ENCODE results near the gene ATF4. TPM values are rescaled to one million over a fixed set of nuclear protein-coding genes. Genes with fewer than 3 reads are reported as not detected.

ATF4 gene
- total RNA-seq, 1 experiment from 2014 or later = 177 TPM

DNA sequence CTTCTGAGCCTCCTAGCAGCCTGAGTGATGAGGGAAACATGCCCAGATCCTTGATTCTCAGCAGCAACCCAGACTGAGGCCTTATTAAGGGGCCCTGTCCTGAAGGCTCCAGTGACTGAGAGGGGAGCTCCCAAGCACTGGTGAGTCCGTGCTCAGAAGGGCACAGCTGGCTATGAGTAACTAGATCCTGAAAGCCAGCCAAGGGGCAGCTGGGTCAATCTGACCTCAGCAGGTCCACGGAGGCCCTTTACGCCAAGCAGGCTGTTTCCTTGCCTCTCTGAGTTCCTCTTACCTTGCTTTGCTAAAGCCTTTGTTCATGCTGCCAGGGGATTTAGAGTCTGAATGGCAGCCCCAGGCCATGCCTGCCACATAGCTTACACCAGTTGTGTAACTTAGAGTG is 37.6 kb upstream of the ATF4 start:
- in situ Hi-C loops (cut with HindIII; ENCODE audit: low pct_unique_long_range_greater_than_20kb, low sequenced_read_pairs) = no loop called here
- CTCF ChIA-PET = no interaction called here

DNA sequence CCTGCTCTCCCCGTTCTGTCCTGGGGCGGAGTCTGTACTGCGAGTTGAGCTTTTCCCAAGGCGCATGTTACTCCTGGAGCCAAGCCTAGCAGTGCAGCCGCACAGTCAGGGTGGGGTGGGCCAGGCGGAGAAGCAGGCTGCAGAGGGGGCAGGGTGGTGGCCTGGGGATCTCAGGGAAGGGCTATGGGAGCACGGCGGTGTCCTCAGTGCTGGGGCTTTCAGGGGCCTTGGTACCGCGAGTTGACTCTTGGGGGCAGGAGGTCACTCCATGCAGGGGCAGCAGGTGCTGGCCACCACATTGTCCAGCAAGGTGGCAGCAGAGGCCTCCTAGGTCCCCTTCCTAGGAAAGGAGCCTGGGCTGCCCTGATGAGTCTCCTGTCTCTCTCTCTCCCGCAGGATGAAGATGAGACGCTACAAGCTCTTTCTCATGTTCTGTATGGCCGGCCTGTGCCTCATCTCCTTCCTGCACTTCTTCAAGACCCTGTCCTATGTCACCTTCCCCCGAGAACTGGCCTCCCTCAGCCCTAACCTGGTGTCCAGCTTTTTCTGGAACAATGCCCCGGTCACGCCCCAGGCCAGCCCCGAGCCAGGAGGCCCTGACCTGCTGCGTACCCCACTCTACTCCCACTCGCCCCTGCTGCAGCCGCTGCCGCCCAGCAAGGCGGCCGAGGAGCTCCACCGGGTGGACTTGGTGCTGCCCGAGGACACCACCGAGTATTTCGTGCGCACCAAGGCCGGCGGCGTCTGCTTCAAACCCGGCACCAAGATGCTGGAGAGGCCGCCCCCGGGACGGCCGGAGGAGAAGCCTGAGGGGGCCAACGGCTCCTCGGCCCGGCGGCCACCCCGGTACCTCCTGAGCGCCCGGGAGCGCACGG is 33.2 kb upstream of the ATF4 start:
- DNase-seq (ENCODE audit: low read depth, low spot score) (no peak), ATAC-seq (no peak)
- no TSS peak for BruUV-seq (replicated peaks)
- no peaks in the 10 kb centered on the region for H3K4me1 ChIP-seq (ENCODE audit: control insufficient read depth, insufficient read depth, low read length)
- POLR2A ChIA-PET = no interaction called here
- H3K27me3 ChIP-seq (ENCODE audit: control insufficient read depth, insufficient read depth, low read length) = no peaks in the 10 kb centered on the region
- in situ Hi-C loops (cut with HindIII; ENCODE audit: low pct_unique_long_range_greater_than_20kb, low sequenced_read_pairs) (no loop called here), intact Hi-C loops (cut with micrococcal nuclease; ENCODE audit: unreplicated experiment) (no loop called here)
- no peak overlapping the region for H3K27ac ChIP-seq (ENCODE audit: low read length)
- H3K4me3 ChIP-seq (ENCODE audit: low read depth in 2 of 2, low read length in 2 of 2) = no peak overlapping the region
- H3K9me3 ChIP-seq (ENCODE audit: control insufficient read depth, insufficient read depth, low read depth, low read length) = no peaks in the 10 kb centered on the region
- H3K36me3 ChIP-seq (ENCODE audit: control insufficient read depth, insufficient read depth, low read length) = no peaks in the 10 kb centered on the region
- TF ChIP-seq SIN3A (IDR thresholded peaks at IDR 0.05; ENCODE audit: borderline replicate concordance, insufficient read depth, low read depth, low read length) (no peak), TCF7L2 (IDR thresholded peaks at IDR 0.05; ENCODE audit: low read depth, low read length) (no peak), POLR2AphosphoS5 (IDR thresholded peaks at IDR 0.05; ENCODE audit: low read depth, low read length) (no peak)
- TF ChIP-seq, protein P1, sequence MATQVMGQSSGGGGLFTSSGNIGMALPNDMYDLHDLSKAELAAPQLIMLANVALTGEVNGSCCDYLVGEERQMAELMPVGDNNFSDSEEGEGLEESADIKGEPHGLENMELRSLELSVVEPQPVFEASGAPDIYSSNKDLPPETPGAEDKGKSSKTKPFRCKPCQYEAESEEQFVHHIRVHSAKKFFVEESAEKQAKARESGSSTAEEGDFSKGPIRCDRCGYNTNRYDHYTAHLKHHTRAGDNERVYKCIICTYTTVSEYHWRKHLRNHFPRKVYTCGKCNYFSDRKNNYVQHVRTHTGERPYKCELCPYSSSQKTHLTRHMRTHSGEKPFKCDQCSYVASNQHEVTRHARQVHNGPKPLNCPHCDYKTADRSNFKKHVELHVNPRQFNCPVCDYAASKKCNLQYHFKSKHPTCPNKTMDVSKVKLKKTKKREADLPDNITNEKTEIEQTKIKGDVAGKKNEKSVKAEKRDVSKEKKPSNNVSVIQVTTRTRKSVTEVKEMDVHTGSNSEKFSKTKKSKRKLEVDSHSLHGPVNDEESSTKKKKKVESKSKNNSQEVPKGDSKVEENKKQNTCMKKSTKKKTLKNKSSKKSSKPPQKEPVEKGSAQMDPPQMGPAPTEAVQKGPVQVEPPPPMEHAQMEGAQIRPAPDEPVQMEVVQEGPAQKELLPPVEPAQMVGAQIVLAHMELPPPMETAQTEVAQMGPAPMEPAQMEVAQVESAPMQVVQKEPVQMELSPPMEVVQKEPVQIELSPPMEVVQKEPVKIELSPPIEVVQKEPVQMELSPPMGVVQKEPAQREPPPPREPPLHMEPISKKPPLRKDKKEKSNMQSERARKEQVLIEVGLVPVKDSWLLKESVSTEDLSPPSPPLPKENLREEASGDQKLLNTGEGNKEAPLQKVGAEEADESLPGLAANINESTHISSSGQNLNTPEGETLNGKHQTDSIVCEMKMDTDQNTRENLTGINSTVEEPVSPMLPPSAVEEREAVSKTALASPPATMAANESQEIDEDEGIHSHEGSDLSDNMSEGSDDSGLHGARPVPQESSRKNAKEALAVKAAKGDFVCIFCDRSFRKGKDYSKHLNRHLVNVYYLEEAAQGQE (IDR thresholded peaks at IDR 0.05; ENCODE audit: insufficient read depth in 1 of 2, low read depth in 2 of 2, low read length in 1 of 2) = no peak
- CTCF ChIA-PET = no interaction called here

More for the DNA sequence above, 37.6 kb upstream of the ATF4 start:
- BruUV-seq (replicated peaks) = no TSS peak
- Histone ChIP-seq H3K4me3 (ENCODE audit: low read depth in 2 of 2, low read length in 2 of 2) (no peak overlapping the region), H3K27ac (ENCODE audit: low read length) (no peak overlapping the region), H3K9me3 (ENCODE audit: control insufficient read depth, insufficient read depth, low read depth, low read length) (no peaks in the 10 kb centered on the region), H3K4me1 (ENCODE audit: control insufficient read depth, insufficient read depth, low read length) (no peaks in the 10 kb centered on the region), H3K36me3 (ENCODE audit: control insufficient read depth, insufficient read depth, low read length) (no peaks in the 10 kb centered on the region), H3K27me3 (ENCODE audit: control insufficient read depth, insufficient read depth, low read length) (no peaks in the 10 kb centered on the region)
- ATAC-seq (no peak), DNase-seq (ENCODE audit: low read depth, low spot score) (no peak)
- POLR2A ChIA-PET = no interaction called here
- TF ChIP-seq, protein P2, sequence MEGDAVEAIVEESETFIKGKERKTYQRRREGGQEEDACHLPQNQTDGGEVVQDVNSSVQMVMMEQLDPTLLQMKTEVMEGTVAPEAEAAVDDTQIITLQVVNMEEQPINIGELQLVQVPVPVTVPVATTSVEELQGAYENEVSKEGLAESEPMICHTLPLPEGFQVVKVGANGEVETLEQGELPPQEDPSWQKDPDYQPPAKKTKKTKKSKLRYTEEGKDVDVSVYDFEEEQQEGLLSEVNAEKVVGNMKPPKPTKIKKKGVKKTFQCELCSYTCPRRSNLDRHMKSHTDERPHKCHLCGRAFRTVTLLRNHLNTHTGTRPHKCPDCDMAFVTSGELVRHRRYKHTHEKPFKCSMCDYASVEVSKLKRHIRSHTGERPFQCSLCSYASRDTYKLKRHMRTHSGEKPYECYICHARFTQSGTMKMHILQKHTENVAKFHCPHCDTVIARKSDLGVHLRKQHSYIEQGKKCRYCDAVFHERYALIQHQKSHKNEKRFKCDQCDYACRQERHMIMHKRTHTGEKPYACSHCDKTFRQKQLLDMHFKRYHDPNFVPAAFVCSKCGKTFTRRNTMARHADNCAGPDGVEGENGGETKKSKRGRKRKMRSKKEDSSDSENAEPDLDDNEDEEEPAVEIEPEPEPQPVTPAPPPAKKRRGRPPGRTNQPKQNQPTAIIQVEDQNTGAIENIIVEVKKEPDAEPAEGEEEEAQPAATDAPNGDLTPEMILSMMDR (IDR thresholded peaks at IDR 0.05) = no peak
- no peak for TF ChIP-seq SIN3A (IDR thresholded peaks at IDR 0.05; ENCODE audit: borderline replicate concordance, insufficient read depth, low read depth, low read length)
- no peak for TF ChIP-seq POLR2AphosphoS5 (IDR thresholded peaks at IDR 0.05; ENCODE audit: low read depth, low read length)
- TF ChIP-seq, protein P1 (IDR thresholded peaks at IDR 0.05; ENCODE audit: insufficient read depth in 1 of 2, low read depth in 2 of 2, low read length in 1 of 2) = no peak
- TF ChIP-seq TCF7L2 (IDR thresholded peaks at IDR 0.05; ENCODE audit: low read depth, low read length) = no peak
- intact Hi-C loops (cut with micrococcal nuclease; ENCODE audit: unreplicated experiment) = no loop called here

Measured in Panc1 (cell line).